ENCODE results near the gene PTPRD. TPM values are rescaled to one million over a fixed set of nuclear protein-coding genes. Genes with fewer than 3 reads are reported as not detected.

Gene PTPRD
- total RNA-seq, 1 donor from 2014 or later: 15.6 TPM

DNA sequence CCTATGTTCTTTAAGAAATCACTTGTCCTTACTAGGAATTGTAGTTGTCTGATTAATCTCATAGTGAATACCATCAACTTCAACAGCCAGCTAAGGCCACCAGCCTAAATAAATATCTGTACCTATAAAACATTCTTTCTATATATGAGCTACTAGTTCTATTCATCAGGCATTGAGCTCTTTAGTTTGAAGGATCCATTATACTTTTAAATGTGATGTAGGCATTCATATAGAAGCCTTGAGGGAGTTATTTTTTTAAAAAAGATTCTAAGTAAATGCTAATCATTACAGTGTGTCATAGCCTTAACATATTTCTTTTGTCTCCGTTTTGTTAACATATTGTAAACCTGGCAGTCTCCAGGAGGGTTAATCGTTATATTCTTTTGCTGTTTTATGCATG is 838.3 kb downstream of the PTPRD start:
- TF ChIP-seq, protein P1, sequence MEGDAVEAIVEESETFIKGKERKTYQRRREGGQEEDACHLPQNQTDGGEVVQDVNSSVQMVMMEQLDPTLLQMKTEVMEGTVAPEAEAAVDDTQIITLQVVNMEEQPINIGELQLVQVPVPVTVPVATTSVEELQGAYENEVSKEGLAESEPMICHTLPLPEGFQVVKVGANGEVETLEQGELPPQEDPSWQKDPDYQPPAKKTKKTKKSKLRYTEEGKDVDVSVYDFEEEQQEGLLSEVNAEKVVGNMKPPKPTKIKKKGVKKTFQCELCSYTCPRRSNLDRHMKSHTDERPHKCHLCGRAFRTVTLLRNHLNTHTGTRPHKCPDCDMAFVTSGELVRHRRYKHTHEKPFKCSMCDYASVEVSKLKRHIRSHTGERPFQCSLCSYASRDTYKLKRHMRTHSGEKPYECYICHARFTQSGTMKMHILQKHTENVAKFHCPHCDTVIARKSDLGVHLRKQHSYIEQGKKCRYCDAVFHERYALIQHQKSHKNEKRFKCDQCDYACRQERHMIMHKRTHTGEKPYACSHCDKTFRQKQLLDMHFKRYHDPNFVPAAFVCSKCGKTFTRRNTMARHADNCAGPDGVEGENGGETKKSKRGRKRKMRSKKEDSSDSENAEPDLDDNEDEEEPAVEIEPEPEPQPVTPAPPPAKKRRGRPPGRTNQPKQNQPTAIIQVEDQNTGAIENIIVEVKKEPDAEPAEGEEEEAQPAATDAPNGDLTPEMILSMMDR (IDR thresholded peaks at IDR 0.05; ENCODE audit: borderline replicate concordance): no peak
- DNase-seq: no peak
- intact Hi-C loops (cut with micrococcal nuclease): no loop called here
- Histone ChIP-seq H3K36me3 (no peaks in the 10 kb centered on the region), H3K27ac (replicated peaks) (no peak overlapping the region), H3K4me1 (no peaks in the 10 kb centered on the region), H3K27me3 (ENCODE audit: low read depth) (no peaks in the 10 kb centered on the region), H3K9me3 (replicated peaks) (no peaks in the 10 kb centered on the region), H3K4me3 (no peak overlapping the region)

DNA sequence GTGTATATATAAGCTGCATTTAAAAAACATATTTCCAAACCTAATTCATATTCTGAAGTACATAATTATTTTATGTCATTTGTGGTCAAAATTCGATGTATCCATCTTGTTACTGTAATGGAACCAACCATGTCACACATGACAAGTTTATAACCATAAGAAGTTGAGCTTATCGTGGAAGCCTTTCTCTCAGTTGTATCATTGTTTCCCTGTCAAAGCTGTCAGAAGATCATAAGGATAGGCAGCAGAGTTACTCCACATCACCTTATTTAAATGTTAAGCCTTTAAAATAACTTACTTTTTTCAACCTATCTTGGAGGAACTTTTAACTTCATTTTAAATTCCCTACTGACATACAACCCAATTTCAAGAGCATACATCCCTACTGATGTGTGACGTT is 841.5 kb downstream of the PTPRD start:
- TF ChIP-seq, protein P1 (IDR thresholded peaks at IDR 0.05; ENCODE audit: borderline replicate concordance): no peak
- DNase-seq: no peak
- no peaks in the 10 kb centered on the region for H3K4me1 ChIP-seq
- intact Hi-C loops (cut with micrococcal nuclease): no loop called here
- H3K27me3 ChIP-seq (ENCODE audit: low read depth): no peaks in the 10 kb centered on the region
- H3K4me3 ChIP-seq: no peak overlapping the region
- no peaks in the 10 kb centered on the region for H3K36me3 ChIP-seq
- H3K9me3 ChIP-seq (replicated peaks): no peaks in the 10 kb centered on the region
- H3K27ac ChIP-seq (replicated peaks): no peak overlapping the region

DNA sequence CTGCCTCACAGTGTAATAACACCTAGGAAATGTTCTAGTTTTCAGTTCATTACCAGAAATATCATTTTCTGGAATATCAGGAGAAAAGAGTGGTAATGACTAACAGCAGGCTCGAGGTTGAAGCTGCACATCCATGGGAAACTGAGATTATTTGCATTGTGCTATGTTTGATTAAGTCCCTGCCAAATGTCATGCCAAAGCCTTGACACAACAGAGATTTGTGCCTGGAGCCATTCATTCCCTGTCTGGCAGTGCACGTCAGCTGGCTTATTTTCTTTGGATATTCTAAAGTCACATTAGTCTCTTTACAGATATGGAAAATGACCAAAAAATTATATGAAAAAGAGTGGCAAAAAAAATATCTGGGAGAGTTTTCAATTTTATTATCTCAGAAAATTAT is 848.0 kb downstream of the PTPRD start:
- Histone ChIP-seq H3K9me3 (replicated peaks) (peaks cover 23% of the 10 kb centered on the region), H3K36me3 (no peaks in the 10 kb centered on the region), H3K27ac (replicated peaks) (no peak overlapping the region), H3K27me3 (ENCODE audit: low read depth) (no peaks in the 10 kb centered on the region), H3K4me3 (no peak overlapping the region), H3K4me1 (no peaks in the 10 kb centered on the region)
- no peak for DNase-seq
- intact Hi-C loops (cut with micrococcal nuclease): no loop called here
- TF ChIP-seq, protein P1 (IDR thresholded peaks at IDR 0.05; ENCODE audit: borderline replicate concordance): no peak

DNA sequence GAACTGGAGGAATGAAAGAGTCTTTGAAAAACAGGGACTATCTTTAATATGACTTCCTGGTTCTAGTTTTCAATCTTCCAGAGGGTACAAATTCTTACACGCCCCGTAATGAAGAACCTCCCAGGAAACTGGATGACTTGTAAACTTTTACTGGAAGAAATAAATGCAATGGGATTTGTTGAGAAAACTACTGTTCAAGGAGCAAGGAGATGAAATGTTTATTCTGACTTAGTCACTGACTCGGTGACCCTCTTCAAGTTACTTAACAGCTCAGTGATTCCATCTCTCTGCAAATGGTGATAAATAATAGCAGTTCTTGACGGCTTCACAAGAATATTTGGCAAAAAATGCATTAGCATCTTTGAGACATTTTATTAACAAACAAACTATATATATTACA is 858.6 kb downstream of the PTPRD start:
- H3K27ac ChIP-seq (replicated peaks): no peak overlapping the region
- TF ChIP-seq, protein P1 (IDR thresholded peaks at IDR 0.05; ENCODE audit: borderline replicate concordance): no peak
- DNase-seq: no peak
- H3K9me3 ChIP-seq (replicated peaks): no peaks in the 10 kb centered on the region
- H3K36me3 ChIP-seq: no peaks in the 10 kb centered on the region
- intact Hi-C loops (cut with micrococcal nuclease): no loop called here
- no peaks in the 10 kb centered on the region for H3K4me1 ChIP-seq
- H3K27me3 ChIP-seq (ENCODE audit: low read depth): no peaks in the 10 kb centered on the region
- H3K4me3 ChIP-seq: no peak overlapping the region

DNA sequence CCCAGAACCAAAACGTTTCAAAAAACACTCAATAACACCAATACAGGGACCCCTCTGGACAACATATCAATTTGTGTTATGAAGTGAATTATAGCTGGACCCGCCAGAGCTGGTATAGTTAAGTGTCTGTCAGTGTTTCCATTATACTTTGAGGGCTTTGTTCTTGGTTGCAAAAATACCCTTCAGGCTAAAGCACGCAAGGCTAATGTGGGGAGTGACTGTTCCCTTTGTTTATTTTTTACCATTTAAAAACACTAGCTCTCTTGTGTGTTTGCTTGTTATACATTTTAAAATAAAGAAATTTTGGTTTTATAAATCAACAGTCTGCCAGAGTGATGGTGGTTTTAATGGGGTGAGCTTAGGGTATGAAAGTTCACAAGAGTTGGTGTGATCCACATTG is 859.5 kb downstream of the PTPRD start:
- DNase-seq: no peak
- H3K4me3 ChIP-seq: no peak overlapping the region
- no peaks in the 10 kb centered on the region for H3K27me3 ChIP-seq (ENCODE audit: low read depth)
- no peak overlapping the region for H3K27ac ChIP-seq (replicated peaks)
- no peaks in the 10 kb centered on the region for H3K36me3 ChIP-seq
- intact Hi-C loops (cut with micrococcal nuclease): no loop called here
- TF ChIP-seq, protein P1 (IDR thresholded peaks at IDR 0.05; ENCODE audit: borderline replicate concordance): no peak
- H3K9me3 ChIP-seq (replicated peaks): no peaks in the 10 kb centered on the region
- no peaks in the 10 kb centered on the region for H3K4me1 ChIP-seq

DNA sequence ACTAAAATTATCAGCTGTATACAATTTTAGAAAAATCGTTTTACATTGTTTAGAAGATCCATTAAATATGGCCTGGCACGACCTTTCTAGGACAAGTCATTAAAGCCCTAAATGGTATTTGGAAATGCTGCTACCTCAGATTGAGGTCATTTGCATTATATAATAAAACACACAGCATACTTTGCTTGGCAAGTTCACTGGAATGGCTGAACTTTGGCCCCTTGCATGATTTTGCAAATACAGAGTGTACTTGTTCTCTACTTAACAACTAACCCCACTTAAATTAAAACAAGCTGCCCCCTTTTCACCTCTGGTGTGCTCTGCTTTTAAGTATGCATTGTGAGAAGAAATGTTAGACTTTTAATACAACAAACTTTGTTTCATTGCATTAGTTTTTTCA is 860.1 kb downstream of the PTPRD start:
- Histone ChIP-seq H3K27me3 (ENCODE audit: low read depth) (no peaks in the 10 kb centered on the region), H3K4me1 (no peaks in the 10 kb centered on the region), H3K4me3 (no peak overlapping the region), H3K27ac (replicated peaks) (no peak overlapping the region), H3K36me3 (no peaks in the 10 kb centered on the region), H3K9me3 (replicated peaks) (no peaks in the 10 kb centered on the region)
- DNase-seq: no peak
- TF ChIP-seq, protein P1 (IDR thresholded peaks at IDR 0.05; ENCODE audit: borderline replicate concordance): no peak
- intact Hi-C loops (cut with micrococcal nuclease): no loop called here
